ENCODE measurements around the gene FAM174C.
A peak's percentile ranks its signal among the peaks of the same experiment; 100 is the strongest.

Gene FAM174C

DNA sequence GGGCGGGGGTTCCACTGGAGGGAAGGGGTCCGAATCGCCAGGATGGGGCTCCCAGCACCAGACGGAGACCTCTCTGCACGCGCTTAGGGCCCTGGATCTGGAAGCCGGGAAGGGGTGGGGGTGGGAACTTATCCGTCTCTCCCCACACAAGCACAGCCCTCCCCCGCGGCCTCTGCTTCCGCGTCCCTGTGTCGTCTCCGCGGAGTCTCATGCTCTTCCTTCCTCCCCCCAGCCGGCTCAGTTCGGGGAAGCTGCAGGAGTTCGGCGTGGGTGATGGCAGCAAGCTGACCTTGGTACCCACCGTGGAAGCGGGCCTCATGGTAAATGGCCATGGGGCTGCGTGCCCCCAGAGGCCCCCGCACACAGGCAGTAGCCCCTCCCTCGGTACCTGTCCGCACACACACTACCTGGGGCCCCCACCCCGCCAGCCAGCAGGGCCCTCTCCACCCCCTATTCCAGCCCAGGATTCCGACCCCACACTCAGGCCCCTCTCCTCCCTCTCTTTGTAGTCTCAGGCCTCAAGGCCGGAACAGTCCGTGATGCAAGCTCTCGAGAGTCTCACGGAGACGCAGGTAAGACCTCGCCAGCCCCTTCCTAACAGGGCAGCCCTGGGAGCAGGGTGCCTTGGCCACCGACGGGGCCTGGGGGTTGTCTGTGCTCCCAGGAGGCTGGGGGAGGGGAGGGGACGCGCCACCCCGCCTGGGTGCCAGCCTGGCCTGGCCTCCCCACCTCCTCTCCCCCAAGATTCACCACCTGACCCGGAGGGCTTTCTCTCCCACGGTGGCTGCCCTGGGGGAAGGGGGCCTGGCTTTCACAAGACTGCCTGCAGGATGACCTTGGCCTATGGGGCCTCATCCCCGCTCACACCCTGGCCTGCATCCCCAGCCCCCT lies 23.8 kb upstream of the FAM174C start:
- peak; percentile 79 for DNase-seq

DNA sequence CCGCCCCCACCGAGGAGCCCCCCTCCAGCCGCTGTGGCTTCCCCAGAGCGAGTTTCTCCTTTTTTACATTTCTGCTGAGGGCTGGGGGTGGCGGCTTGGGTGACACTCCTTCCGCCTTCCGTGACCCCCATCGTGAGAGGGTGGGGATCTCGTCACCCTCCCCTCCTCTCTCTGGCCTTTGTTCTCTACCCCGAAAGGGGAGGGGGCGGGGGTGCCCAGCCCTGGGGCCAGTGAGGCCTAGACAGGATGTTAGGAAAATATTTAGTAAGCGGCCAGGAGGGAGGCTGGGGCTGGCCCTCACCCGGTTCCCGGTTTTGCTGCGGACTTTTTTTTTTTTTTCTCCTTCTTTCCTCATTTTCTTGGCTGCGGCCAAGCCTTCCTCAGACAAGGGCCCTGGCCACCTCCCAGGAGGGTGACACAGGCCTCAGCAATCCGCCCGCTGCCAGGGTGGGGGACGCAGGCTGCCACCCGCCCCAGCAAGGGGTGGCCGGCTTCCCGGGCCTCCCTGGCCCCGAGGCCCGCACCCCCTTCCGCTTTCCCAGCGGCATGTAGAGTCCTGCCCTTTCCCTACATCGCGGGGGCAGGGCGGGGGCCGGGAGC lies 23.0 kb upstream of the FAM174C start:
- DNase-seq = peak; percentile 79

DNA sequence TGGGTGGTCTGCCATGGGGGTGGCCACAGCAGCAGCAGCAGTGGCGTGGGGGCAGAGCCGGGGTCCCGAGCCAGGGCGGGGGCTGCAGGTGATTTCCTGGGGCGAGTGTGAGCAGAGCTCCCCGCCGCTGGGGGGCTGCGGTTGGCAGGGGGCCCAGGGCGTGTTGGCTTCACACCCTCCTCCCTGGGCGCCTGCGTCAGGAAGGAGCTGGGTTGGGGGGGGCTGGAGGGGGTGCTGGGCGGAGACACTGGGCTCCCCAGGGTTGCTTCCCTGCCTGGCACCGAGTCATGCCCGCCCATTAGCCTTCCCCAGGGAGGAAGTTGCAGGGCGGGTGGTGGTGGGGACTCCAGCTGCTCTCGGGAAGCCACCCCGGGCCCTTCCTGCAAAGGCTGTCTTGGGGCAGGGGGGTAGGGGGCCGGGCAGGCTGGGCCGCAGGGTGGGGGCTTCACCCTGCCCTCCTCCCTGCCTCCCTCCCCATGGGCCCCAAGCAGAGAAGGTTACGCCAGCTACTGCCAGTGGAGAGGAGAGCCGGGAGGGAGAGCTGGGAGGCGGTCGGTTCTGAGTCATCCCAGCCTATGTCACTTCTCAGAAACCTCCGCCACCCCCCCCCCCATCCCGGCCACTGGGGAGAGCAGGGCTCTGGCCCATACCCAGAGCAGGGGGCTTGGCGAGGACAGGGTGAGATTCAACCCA lies 22.4 kb upstream of the FAM174C start:
- peak; percentile 86 for DNase-seq

DNA sequence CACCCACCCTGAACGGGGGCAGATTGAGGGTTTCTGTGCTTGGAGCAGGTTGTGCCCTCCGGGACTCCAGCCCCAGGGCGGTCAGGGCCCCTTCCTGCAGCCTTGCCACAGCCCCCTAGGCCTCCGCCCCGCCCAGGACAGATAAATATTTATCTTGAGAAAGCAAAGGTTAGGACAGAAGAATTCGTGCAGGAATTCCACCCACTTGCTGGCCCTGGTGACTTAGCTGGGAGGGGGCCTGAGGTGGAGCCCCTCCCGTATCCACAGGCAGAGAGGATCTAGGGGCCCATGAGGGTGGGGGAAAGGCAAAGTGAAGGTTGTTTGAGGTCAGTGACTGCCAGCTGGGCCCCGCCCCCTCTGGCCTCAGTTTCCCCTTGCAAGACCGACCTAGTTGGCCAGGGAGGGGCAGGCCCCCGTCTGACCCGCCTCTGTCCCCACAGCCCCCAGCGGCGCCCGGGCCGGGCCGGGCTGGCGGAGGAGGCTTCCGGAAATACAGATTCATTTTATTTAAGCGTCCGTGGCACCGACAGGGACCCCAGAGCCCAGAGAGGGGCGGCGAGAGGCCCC lies 21.7 kb upstream of the FAM174C start:
- no peak for DNase-seq

DNA sequence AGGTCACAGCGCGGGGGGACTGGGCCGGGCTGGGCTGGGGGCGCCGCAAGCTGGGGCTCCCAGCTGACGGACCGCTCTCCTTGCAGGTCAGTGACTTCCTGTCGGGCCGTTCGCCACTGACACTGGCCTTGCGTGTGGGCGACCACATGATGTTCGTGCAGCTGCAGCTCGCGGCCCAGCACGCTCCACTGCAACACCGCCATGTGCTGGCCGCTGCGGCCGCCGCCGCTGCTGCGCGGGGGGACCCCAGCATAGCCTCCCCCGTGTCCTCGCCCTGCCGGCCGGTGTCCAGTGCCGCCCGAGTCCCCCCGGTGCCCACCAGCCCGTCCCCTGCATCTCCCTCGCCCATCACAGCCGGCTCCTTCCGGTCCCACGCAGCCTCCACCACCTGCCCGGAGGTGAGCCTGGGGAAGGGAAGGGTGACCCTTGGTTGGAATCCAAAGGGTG lies 21.2 kb upstream of the FAM174C start:
- DNase-seq = no peak

DNA sequence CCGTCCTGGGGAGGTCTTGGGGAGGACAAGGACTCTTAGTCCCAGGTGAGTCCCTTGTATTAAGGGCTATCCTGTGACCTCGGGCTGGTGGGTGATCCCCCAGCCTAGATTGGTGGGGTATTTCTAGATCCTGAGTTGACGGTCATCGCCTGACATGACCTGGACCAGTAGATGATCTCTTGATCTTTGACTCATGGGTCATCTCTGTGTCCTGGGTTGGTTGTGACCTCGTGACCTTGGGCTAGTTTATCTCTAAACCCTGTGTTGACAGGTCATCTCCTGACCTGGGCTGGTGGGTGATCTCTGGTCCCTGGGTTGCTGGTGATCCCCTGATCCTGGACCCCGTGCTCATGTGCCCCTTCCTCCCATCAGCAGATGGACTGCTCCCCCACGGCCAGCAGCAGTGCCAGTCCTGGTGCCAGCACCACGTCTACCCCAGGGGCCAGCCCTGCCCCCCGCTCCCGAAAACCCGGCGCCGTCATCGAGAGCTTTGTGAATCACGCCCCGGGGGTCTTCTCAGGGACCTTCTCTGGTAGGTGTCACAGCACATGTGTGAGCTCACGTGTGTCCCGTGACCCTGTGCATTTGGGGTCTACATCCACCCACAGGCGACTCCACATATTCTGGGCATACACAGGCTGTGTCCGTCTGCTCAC lies 20.7 kb upstream of the FAM174C start:
- no peak for DNase-seq

DNA sequence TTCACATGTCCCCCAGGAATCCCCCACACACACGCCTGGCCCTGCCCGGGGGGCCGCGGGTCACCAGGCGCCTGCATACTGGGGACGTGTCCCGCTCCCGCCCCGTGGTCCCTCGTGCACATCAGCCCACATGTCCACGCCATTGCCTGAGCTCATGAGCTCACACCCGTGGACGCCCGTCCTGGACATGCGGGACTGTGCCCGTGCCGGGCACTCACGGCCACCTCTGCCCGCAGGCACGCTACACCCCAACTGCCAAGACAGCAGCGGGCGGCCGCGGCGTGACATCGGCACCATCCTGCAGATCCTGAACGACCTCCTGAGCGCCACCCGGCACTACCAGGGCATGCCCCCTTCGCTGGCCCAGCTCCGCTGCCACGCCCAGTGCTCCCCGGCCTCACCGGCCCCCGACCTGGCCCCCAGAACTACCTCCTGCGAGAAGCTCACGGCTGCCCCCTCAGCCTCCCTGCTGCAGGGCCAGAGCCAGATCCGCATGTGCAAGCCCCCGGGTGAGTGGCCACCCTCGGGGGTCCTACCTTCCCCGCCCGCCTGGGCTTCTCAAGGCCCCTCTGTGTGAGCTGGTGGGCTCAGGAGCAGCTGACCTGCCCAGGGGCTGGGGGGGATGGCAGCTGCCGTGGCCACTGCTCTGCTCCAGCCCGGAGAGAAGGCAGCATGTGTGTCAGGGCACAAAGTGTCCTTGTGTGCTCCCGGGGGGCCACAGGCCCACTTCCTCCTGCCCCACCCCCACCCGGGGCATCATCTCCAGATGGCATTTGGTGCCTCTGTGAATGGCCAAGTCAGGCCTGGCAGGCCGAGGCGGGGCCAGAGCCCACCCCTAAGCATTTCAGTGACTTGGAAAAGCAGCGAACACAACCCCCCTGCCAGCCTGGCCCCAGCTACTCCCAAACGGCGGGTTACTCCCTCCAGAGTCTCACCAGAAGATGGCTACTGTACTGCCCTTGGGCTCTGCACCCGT lies 19.9 kb upstream of the FAM174C start:
- no peak for DNase-seq

DNA sequence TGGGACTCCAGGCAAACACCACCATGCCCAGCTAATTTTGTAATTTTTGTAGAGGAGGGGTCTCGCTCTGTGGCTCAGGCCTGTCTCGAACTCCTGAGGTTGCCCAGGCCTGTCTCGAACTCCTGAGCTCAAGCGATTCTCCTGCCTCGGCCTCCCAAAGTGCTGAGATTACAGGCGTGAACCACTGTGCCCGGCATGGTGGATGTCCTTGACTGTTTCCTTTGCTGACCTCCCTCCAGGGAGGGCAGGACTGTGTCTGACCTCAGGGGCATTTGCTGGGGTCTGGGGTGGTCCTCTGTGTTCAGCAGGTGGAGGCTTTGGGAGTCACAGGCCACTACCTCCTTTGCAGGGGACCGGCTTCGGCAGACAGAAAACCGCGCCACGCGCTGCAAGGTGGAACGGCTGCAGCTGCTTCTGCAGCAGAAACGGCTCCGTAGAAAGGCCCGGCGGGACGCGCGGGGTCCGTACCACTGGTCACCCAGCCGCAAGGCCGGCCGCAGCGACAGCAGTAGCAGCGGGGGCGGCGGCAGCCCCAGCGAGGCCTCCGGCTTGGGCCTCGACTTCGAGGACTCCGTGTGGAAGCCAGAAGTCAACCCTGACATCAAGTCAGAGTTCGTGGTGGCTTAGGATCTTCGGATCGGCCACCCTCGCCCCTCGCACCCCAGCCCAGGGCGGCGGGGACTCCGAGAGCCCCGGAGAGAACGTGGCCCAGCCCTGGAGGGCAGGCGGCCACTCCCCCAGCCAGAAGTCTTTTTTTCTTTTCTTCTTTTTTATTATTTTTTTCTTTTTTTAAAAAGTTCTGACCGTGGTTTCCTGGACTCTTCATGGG lies 18.5 kb upstream of the FAM174C start:
- no peak for DNase-seq

DNA sequence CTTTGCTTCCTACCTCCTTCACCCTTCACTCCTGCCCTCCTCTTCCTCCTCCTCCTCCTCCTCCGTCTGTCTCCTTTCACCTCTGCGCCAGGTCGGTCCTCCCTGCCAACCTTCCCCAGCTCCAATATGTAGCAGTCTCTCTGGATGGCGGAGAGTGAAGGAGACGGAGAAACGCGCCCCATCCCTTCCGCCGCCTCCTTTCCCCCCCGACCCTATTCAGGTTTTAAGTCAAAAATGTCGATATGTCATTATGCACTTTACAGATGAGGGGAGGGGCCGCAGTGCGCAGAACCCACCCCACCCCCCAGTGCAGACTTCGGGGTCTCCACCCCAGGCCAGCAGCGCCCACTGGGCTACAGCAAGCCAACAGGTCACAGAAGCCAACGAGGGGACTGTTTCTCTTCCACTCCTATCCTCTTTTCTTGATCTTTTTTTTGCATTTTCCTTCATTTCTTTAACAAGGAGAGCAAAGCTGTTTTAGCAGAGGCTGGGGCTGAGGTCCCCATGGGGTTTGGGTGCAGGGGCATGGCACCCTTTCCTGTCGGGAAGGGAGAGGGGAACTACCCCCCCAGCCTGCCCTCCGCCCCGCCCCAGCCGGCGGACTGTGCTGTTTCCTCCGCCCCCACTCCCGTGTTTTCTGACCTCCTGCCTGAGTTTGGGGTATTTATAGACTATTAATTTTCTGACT lies 17.7 kb upstream of the FAM174C start:
- no peak for DNase-seq

DNA sequence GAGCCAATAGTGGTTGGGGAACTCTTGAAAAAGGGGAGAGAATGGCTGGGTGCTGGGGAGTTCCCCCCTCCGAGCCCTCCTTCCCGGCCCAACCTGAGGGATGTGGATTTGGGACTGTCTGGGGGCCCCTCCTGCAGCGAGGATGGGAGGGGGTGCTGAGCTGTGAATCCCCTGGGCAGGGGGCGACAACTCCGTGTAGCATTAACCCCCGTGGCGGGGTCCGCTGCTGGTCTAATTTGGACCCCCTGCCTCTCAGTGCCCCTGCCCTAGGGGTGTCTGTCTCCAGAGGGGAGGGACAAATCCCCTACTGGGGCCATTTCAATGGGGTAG lies 17.2 kb upstream of the FAM174C start:
- no peak for DNase-seq

DNA sequence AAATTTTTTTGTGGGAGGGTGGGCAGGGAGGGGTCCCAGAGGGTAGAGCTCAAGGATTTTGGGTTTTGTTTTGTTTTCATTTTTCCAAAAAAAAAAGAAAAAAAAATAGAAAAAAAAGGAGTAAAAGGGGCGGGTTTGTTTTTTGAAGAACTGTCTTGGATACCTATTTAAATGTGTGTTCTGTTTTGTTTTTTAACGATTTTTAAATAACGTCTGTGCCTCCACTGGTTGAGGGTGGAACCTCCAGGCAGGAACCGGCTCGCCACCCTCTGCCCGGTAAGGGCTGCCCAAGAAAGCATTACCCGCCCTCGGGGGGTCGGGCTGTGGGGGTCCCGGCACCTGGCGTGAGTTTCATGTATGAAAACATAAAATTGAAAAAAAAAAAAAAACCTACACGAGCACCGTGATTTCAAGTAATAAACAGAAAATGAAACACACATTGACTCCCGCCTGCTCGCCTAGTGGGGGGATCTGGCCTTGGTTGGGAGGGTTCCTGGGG lies 16.6 kb upstream of the FAM174C start:
- DNase-seq = no peak

DNA sequence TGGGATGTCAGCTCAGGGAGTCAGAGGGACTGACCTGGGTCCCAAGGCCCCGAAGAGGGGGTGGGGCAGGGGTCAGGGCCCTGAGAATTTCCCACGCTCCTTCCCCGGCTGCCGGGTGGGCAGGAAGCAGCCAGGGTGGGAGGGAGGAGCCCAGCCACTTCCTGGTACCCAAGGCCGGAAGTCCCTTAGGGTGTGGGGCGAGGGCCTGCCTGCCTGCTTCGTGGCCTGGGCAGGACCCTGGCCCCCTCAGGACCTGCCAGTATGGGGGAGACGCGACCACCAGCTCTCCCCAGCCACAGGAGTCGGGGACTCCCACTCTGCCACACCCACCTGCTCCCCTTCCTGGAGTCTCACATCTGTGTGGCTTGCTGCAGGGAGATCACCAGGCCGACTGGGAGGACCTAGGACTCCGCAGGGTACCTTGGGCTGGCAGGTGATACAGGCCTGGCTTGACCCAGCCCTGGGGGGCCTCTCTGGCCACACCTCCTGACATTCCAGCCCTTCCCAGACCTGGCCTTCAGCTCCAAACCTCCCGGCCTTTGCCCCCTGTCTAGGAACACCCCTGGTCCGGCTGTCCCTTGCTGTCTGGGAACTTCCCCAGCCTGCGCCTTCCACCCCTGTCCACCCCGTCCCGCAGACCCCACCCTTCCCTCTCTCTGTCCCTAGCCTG lies 16.0 kb upstream of the FAM174C start:
- DNase-seq = peak; percentile 82

DNA sequence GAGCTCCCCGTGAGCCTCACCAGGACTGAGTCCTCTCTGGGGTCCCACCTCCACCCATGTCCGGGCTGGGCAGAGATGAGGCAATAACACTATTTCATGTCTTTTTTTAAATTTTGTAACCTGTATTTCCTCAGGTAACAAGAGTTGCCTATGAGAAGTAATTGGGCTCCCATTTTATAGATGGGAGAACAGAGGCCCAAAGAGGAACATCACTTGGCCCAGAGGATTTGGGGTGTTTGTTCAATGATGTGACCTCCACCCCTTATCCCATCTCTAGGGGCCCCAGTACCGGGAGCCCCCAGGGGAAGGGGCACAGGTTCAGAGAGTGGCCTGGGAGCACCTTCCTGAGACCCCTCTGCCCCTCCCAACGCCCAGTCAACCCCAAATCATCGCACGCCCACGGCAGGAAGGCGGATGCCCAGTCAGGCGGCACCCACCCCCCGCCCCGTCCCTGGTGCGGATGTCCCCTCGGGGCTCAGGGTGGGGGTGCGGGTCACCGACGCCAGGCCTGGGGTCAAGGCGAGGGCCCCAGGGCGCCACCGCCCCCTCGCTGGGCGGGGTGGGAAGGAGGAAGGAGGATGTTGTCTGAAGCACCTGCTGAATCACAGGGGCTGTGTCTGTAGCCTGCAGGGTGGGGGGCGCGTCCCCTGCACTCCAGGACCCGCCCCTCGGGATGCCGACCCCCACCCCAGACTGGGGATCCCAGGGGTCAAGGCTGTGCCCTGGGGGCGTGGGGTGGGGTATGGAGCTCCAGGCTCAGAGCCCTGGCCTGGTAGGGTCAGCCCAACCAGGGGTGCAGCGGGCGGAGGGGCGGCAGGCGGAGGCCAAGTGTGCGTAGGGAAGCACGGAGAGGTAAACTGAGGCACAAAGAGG lies 15.2 kb upstream of the FAM174C start:
- DNase-seq = peak; percentile 66

DNA sequence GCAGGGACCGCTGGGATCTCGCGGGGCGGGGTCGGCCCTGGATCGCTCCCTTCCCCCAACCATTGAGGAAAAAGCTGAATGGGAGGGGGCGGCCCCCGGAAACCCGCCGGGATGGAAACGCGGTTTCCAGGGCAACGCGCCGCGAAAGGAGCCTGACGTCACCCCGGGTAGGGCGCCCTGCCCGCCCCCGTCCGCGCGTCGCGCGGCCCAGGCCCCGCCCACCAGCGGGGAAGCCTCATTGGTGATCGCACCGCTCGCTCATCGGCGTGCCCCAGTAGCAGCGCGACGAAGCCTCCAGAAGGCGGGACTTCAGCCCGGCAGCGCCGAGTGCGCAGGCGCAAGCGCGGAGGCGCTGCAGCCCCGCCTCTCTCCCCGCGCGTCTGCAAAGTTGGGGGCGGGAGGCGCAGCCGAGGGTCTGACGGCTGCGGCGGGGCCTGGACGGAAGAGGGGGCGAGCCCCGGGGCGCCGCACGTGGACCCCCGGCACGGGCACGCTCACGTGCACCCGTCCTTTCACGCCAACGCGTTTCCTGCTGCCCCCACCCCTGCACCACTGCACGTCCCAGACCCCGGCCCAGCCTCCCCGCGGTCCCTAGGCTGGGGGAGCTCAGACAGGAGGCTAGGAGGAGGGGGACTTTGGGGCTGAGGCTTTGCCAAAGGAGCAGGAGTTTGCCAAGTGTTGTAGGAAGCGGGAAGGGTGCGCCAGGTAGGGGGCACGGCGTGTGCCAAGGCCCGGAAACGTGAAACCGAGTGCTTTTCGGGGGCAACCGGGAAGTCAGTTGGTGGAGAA lies 14.4 kb upstream of the FAM174C start:
- DNase-seq = peak; percentile 97

DNA sequence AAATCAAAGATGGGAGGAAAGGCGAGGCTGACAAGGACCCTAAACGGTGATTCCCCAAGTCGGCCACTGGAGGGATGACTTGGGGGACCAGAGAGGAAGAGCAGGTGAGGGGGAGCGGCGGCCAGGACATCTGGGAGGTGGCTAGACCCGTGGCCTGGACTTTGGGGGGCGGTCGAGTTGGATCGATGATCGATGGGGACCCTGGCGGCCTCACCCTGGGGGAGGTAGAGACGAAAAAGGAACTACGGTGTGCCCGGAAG lies 13.9 kb upstream of the FAM174C start:
- DNase-seq = no peak

DNA sequence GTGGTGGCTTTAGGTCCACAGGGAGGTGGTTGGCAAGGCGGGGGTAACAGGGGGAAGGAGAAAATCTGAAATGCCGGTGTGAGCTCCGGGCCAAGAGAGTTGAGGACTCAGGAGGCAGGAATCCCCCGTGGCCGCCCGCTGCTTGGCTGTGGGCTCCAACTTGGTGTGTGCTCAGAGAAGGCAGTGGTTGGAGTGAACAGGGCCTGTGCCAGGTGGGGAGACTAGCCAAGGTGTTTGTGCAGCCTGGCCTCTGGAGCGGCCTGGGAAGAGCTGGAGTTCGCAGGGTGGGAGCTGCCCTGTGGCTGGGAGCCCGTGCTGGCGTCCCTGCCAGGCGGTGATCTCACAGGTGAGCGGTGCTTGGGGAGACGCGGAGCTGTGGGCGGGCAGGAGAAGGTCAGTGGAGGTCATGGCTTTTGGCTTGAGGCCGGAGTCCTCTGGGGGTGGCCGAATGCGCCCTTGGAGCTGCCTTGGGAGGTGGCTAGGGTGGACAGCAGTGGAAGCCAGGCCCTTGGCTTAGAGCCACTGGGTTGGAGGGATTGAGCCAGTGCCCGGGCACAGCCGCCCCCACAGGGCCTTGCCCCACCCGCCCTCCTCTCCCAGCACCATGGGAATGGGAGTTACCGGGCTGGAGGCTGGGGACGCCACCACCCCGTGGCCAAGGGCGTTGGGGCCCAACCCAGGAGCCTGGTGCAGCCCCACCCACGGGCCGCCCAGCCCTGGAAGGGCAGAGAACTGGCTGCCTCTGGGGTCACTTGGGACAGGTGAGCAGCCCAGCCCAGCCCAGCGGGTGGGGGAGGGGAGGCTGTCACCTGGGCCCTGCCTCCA lies 13.3 kb upstream of the FAM174C start:
- DNase-seq = no peak

DNA sequence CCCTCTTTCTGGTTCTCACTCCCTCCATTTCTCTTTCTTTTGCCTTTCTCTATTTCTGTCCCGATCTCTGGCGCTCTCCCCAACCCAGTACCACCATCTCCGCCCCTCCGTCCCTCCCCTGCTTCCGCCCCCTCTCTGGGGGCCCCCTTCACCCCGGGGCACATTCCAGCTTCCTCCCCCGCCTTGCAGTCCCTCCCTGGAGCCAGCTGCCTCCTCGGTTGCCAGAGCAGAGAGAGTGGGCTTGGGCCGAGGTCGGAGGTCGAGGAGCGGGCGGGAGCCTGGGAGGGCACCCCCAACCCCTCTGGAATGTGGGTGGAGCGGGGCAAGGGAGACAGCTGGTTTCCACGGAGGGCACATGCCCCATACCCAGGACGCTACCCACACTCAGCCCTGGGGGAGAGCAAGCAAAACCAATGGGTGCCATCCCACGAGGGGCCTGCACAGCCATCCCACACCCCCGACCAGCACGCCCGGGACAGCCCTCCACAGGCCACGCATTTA lies 12.7 kb upstream of the FAM174C start:
- DNase-seq = no peak
